ENCODE results near the gene TTC9.

TTC9 gene

DNA sequence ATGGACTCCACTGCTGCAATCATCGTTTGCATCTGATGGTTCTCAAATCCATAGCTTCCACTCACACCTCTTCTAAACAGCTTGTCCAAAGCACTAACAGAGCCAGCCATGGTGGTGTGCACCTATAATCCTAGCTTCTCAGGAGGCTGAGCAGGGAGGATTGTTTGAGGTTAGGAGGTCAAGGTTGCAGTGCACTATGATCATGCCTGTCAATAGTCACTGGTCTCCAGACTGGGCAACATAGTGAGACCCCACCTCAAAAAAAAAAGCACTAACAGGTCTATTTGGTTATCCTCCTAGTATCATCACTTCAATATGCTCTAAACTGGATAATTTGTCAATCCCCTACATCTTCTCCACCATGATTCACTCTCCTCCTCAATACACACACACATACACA is 63.2 kb downstream of the TTC9 start:
- H3K27me3 Mint-ChIP-seq = no peaks in the 10 kb centered on the region
- peaks cover 0 to 4% of the 10 kb centered on the region in 2 donors for H3K36me3 Mint-ChIP-seq
- DNase-seq (no peak), ATAC-seq (replicated peaks) (no peak)
- no peak overlapping the region for H3K4me3 Mint-ChIP-seq
- no peak overlapping the region for H3K27ac Mint-ChIP-seq
- H3K9me3 Mint-ChIP-seq = no peaks in the 10 kb centered on the region
- peaks cover 14 to 16% of the 10 kb centered on the region in 2 donors for H3K4me1 Mint-ChIP-seq

GRCh38 chr14:70706177-70706576 is 64.5 kb downstream of the TTC9 start:
- Mint-ChIP-seq H3K27ac (no peak overlapping the region), H3K4me1 (peaks cover 18 to 24% of the 10 kb centered on the region in 2 donors), H3K4me3 (no peak overlapping the region), H3K36me3 (peaks cover 0 to 4% of the 10 kb centered on the region in 2 donors), H3K9me3 (no peaks in the 10 kb centered on the region), H3K27me3 (no peaks in the 10 kb centered on the region)
- ATAC-seq (replicated peaks) = no peak
- DNase-seq = no peak

- no peaks in the 10 kb centered on the region for H3K27me3 Mint-ChIP-seq
- ATAC-seq (replicated peaks) = peak; percentile 92 to 95
- H3K27ac Mint-ChIP-seq = no peak overlapping the region
Measured at GRCh38 chr14:70707138-70708038, 65.7 kb downstream of the TTC9 start.

GRCh38 chr14:70708717-70709570 is 67.2 kb downstream of the TTC9 start:
- Mint-ChIP-seq H3K4me3 (no peak overlapping the region), H3K36me3 (peaks cover 0 to 4% of the 10 kb centered on the region in 2 donors), H3K27ac (no peak overlapping the region), H3K9me3 (no peaks in the 10 kb centered on the region), H3K4me1 (peaks cover 26 to 46% of the 10 kb centered on the region in 2 donors), H3K27me3 (no peaks in the 10 kb centered on the region)
- DNase-seq (no peak), ATAC-seq (replicated peaks) (no peak)

More at GRCh38 chr14:70707138-70708038, 65.7 kb downstream of the TTC9 start:
- H3K9me3 Mint-ChIP-seq = no peaks in the 10 kb centered on the region
- H3K4me3 Mint-ChIP-seq = no peak overlapping the region
- peak; percentile 53 for DNase-seq
- H3K36me3 Mint-ChIP-seq = peaks cover 0 to 4% of the 10 kb centered on the region in 2 donors
- peaks cover 18 to 31% of the 10 kb centered on the region in 2 donors for H3K4me1 Mint-ChIP-seq

DNA sequence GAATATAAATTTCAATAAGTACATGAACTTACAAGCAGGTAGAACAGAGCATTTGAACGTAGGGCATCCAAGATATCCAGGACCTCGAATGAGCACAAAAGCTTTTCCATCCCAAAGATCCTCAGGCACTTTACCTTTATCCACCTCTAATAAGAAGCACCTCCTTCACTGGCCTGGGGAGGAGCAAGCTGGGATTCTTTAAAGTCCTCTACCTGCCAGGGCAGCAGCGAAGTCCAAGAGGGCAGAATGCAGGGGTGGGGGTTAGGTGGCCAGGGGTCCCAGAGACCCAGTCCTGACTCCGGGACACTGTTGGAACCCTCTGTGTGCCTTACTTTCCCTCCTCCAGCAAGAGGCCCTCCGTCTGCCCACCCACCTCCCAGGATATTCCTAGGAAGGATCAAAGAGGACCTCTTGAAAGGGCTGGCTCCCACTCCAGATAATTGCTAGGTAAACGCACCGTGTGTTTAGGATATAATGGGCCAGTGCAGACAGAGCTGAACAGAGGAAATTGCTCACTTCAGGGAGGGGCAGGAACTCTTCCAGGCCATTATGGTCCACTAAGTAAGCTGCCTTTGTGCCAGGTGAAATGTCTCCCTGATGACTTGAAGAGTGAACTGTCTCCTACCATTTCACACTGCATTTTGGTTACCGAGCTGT is 68.1 kb downstream of the TTC9 start:
- ATAC-seq (replicated peaks) (no peak), DNase-seq (no peak)
- H3K27me3 Mint-ChIP-seq = no peaks in the 10 kb centered on the region
- H3K36me3 Mint-ChIP-seq = peaks cover 0 to 4% of the 10 kb centered on the region in 2 donors
- peak overlapping the region; percentile 31 for H3K27ac Mint-ChIP-seq
- H3K4me3 Mint-ChIP-seq = no peak overlapping the region
- no peaks in the 10 kb centered on the region for H3K9me3 Mint-ChIP-seq
- peaks cover 28 to 50% of the 10 kb centered on the region in 2 donors for H3K4me1 Mint-ChIP-seq

- Mint-ChIP-seq H3K4me1 (peaks cover 28 to 45% of the 10 kb centered on the region in 2 donors), H3K9me3 (no peaks in the 10 kb centered on the region), H3K27me3 (peaks cover 0 to 6% of the 10 kb centered on the region in 2 donors), H3K4me3 (no peak overlapping the region), H3K27ac (no peak overlapping the region), H3K36me3 (no peaks in the 10 kb centered on the region)
- no peak for ATAC-seq (replicated peaks)
- DNase-seq = no peak
Measured at GRCh38 chr14:70711451-70711850, 69.7 kb downstream of the TTC9 start.

GRCh38 chr14:70713096-70713495 is 71.4 kb downstream of the TTC9 start:
- no peak for ATAC-seq (replicated peaks)
- H3K27ac Mint-ChIP-seq = no peak overlapping the region
- no peaks in the 10 kb centered on the region for H3K36me3 Mint-ChIP-seq
- peaks cover 0 to 6% of the 10 kb centered on the region in 2 donors for H3K27me3 Mint-ChIP-seq
- no peak for DNase-seq
- peaks cover 17 to 33% of the 10 kb centered on the region in 2 donors for H3K4me1 Mint-ChIP-seq
- H3K4me3 Mint-ChIP-seq = no peak overlapping the region
- H3K9me3 Mint-ChIP-seq = no peaks in the 10 kb centered on the region

DNA sequence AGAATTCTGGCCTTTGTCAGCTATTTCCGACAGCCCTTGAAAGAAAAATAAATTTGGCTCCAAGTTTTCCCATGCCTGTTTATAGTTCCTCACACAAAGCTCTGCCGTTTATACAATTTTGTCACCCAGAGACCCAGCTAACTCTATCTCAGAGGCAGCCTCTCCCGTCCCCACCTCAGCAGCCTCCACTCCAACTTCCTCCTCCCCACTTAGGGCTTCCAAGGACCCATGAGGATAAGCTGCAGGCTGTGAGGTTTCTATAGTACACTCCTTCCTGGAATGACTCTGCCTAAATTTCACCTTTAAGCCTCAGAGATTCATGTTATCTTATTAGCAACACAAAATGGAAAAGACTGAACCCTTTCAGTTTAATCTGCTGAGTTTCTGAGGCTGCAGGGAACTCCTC is 71.8 kb downstream of the TTC9 start:
- H3K27me3 Mint-ChIP-seq = peaks cover 0 to 6% of the 10 kb centered on the region in 2 donors
- no peak for DNase-seq
- no peaks in the 10 kb centered on the region for H3K36me3 Mint-ChIP-seq
- ATAC-seq (replicated peaks) = peak in 1 of 2 donors; percentile 46
- no peaks in the 10 kb centered on the region for H3K9me3 Mint-ChIP-seq
- peak overlapping the region; percentile 49 for H3K27ac Mint-ChIP-seq
- no peak overlapping the region for H3K4me3 Mint-ChIP-seq
- H3K4me1 Mint-ChIP-seq = peaks cover 17 to 33% of the 10 kb centered on the region in 2 donors

DNA sequence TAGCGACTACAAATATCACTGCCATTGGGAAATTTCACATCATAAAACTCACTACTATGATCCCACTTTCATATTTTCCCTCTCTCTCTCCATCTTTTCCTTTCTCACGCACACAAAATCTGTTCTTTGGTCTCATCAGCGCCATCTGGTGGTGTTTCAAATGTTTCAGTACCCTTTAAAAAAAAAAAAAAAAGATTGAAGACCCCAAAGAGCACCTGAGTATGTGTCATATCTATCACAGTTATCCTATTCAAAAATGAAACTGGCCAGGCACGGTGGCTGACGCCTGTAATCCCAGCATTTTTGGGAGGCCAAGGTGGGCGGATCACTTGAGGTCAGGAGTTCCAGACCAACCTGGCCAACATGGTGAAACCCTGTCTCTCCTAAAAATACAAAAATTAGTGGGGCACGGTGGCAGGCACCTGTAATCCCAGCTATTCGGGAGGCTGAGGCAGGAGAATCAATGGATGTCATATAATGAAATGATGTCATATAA is 72.4 kb downstream of the TTC9 start:
- Mint-ChIP-seq H3K27me3 (peaks cover 0 to 6% of the 10 kb centered on the region in 2 donors), H3K9me3 (no peaks in the 10 kb centered on the region), H3K27ac (no peak overlapping the region), H3K36me3 (no peaks in the 10 kb centered on the region), H3K4me1 (peaks cover 17 to 33% of the 10 kb centered on the region in 2 donors), H3K4me3 (peak overlapping the region; percentile 0)
- DNase-seq (no peak), ATAC-seq (replicated peaks) (peak; percentile 45 to 48)

DNA sequence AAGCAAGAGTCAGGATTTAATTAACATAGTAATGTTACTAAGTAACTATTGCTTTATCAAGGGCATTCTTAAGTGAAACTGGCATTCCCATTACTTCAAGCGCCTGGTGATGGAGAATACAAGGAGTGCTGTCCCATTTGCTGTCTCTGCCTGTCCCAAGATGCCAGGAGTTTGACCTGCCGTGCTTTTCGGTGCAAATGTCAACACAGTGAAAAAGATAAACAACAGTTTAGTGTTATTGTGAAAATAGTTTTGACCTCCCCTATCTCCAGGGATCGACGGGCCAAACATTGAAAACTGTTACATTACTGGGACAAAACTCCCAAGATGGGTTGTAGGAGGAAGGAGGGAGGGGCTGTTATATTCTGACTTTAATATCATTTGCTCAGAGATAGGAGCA is 74.8 kb downstream of the TTC9 start:
- no peak overlapping the region for H3K4me3 Mint-ChIP-seq
- H3K9me3 Mint-ChIP-seq = no peaks in the 10 kb centered on the region
- H3K36me3 Mint-ChIP-seq = no peaks in the 10 kb centered on the region
- DNase-seq (no peak), ATAC-seq (replicated peaks) (no peak)
- H3K27me3 Mint-ChIP-seq = peaks cover 0 to 6% of the 10 kb centered on the region in 2 donors
- H3K27ac Mint-ChIP-seq = no peak overlapping the region
- H3K4me1 Mint-ChIP-seq = peaks cover 12 to 23% of the 10 kb centered on the region in 2 donors

GRCh38 chr14:70716958-70717357 is 75.2 kb downstream of the TTC9 start:
- H3K27ac Mint-ChIP-seq = no peak overlapping the region
- H3K36me3 Mint-ChIP-seq = no peaks in the 10 kb centered on the region
- H3K9me3 Mint-ChIP-seq = no peaks in the 10 kb centered on the region
- peaks cover 10 to 19% of the 10 kb centered on the region in 2 donors for H3K4me1 Mint-ChIP-seq
- H3K4me3 Mint-ChIP-seq = no peak overlapping the region
- H3K27me3 Mint-ChIP-seq = peaks cover 0 to 6% of the 10 kb centered on the region in 2 donors
- no peak for ATAC-seq (replicated peaks)
- no peak for DNase-seq

GRCh38 chr14:70718383-70719118 is 76.8 kb downstream of the TTC9 start:
- Mint-ChIP-seq H3K4me3 (no peak overlapping the region), H3K9me3 (no peaks in the 10 kb centered on the region), H3K27me3 (peaks cover 0 to 6% of the 10 kb centered on the region in 2 donors), H3K36me3 (peaks cover 0 to 4% of the 10 kb centered on the region in 2 donors), H3K27ac (no peak overlapping the region), H3K4me1 (peaks cover 4 to 8% of the 10 kb centered on the region in 2 donors)
- no peak for ATAC-seq (replicated peaks)
- DNase-seq = no peak

GRCh38 chr14:70721542-70721941 is 79.8 kb downstream of the TTC9 start:
- Mint-ChIP-seq H3K27ac (no peak overlapping the region), H3K9me3 (no peaks in the 10 kb centered on the region), H3K4me3 (no peak overlapping the region), H3K27me3 (no peaks in the 10 kb centered on the region), H3K4me1 (peaks cover 7 to 8% of the 10 kb centered on the region in 2 donors), H3K36me3 (peaks cover 0 to 10% of the 10 kb centered on the region in 2 donors)
- ATAC-seq (replicated peaks) = no peak
- DNase-seq = no peak
